HG03457 (cell line): ENCODE measurements around the gene CD27.
"Not testable (repeated sequence)": the region's sequence is repeated elsewhere in the genome, so short reads cannot be mapped to it uniquely, and the experiment has no call there.

Experiments used
- ATAC-seq: cut with Tn5 transposase; IDR thresholded peaks from one replicate; pipeline ENCODE4 v1.9.1; 2021; ENCODE audit warnings: moderate number of reproducible peaks; ENCODE audit not compliant: unreplicated experiment

Gene CD27

GRCh38 chr12:6461401-6462233 lies 16.9 kb downstream of the CD27 start:
- ATAC-seq, result peak; percentile 66

- peak; percentile 10 for ATAC-seq
Measured at GRCh38 chr12:6462234-6462995, 17.7 kb downstream of the CD27 start.

DNA sequence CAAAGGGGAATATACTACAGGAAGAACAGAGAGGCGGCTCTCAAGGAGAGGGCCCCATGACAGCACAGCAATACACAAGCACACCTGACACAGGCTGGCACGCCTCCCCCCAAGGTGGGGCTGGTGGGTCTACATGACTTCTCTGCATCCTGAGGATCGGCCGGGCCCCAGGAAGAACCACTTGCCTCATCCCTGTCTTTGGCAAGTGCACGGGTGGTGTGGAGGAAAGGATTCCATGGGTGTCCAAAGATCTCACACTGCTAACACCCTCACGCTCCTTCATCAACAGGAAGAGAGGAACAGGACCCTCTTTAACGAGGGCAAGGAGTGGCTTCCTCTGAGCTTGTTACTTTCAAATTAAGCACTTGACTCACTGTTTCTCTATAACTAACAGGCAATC lies 18.5 kb downstream of the CD27 start:
- no peak for ATAC-seq

DNA sequence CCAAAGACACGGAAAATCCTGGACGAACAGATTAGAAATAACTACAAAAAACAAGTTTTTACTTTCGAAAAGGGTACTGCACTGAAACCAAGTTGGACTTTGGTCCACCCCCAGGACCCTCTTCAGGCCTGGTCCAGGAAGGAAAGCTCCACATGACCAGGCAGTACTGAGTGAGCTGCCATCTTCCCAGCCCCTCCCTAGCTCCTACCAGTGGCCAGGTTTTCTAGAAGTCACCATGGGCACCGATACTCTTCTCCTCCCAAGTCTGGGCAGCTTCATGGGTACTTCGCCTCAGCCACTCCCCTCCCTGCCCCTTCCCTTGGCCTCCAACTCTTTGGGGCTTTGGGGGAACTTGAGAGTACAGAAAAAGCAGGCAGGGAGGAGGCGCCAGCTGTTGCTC lies 19.1 kb downstream of the CD27 start:
- ATAC-seq, result no peak

- no peak for ATAC-seq
Measured at GRCh38 chr12:6464531-6464930, 19.8 kb downstream of the CD27 start.

- ATAC-seq, result no peak
Measured at GRCh38 chr12:6465467-6466183, 20.9 kb downstream of the CD27 start.

DNA sequence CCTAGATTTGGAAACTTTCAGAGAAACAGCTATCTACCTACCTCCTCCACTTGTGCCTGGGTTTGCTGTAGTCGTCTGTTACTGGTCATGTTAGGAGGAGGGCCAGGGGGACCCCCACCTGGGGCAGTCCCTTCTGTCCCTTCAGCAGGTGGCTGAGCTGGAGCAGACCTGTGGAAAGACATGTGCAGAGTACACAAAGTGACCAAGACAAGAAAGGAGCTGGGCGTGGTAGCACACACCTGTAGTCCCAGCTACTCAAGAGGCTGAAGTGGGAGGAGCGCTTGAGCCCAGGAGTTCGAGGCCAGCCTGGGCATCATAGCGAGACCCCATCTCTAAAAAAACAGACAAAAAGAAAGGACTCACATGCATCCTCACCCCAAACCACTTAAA lies 21.4 kb downstream of the CD27 start:
- ATAC-seq, result no peak

GRCh38 chr12:6466751-6467150 lies 22.0 kb downstream of the CD27 start:
- ATAC-seq, result not testable (repeated sequence)

GRCh38 chr12:6467571-6468282 lies 23.0 kb downstream of the CD27 start:
- ATAC-seq, result not testable (repeated sequence)

GRCh38 chr12:6468283-6468575 lies 23.5 kb downstream of the CD27 start:
- ATAC-seq, result no peak

DNA sequence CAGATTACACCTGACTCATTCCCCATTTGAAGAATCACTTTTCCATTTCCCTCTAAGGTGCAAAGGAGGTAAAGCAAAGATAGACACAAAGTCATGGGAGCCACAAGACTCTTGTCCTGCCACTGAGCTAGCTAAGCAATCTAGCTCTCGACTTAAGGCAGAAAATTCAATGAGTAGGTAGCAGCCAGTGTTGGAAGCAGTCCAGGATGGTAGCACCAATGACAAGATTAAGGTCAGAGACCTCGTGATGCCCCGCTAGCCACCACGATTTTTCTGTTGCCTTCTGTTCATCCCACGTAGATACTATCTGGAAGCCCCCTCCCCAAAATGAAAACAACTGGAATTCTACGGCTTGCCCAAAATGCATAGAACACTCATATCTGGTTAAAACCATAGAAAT lies 24.3 kb downstream of the CD27 start:
- no peak for ATAC-seq

- ATAC-seq, result no peak
Measured at GRCh38 chr12:6469609-6470374, 25.0 kb downstream of the CD27 start.

GRCh38 chr12:6470375-6471163 lies 25.8 kb downstream of the CD27 start, which contains the start of gene VAMP1:
TSS of gene VAMP1 (minus strand) at chr12:6470677. CDS start at chr12:6470531, 146 bp downstream.
- peak; percentile 76 for ATAC-seq

DNA sequence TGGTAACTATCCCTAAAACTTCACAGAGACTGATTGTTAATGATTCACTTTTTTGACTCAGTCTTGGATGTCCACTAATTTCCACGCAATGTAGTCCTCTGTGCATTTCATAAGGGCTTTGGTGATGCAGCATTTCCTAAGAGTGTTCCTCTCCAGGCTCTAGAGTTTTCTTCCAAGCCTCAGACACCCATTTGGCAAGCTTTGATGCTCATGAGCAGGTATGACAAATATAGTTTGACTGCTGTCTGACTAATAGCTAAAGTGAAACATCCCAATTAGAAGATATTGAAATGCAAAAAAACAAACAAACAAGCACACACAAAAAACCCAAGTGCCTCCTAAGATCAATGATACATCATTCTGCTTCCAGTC lies 27.2 kb downstream of the CD27 start:
- ATAC-seq, result no peak

GRCh38 chr12:6472491-6472890 lies 27.7 kb downstream of the CD27 start:
- ATAC-seq, result no peak

- not testable (repeated sequence) for ATAC-seq
Measured at GRCh38 chr12:6475233-6475975, 30.6 kb downstream of the CD27 start.

- ATAC-seq, result no peak
Measured at GRCh38 chr12:6476489-6476888, 31.7 kb downstream of the CD27 start.

DNA sequence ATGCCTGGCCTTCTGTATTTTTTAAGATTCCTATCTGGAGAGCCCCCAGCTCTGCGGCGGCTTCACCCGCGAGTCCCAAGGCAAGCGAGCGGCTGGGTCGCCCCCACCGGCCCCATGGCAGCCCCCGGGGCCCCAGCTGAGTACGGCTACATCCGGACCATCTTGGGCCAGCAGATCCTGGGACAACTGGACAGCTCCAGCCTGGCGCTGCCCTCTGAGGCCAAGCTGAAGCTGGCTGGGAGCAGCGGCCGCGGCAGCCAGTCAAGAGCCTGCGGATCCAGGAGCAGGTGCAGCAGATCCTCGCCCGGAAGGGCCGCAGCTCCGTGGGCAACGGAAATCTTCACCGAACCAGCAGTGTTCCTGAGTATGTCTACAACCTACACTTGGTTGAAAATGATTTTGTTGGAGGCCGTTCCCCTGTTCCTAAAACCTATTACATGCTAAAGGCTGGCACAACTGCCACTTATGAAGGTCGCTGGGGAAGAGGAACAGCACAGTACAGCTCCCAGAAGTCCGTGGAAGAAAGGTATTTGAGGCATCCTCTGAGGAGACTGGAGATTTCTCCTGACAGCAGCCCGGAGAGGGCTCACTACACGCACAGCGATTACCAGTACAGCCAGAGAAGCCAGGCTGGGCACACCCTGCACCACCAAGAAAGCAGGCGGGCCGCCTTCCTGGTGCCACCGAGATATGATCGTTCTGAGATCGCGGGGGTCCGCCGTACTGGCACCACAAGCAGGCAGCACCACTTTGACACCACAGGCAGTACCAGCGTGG lies 33.0 kb downstream of the CD27 start:
- not testable (repeated sequence) for ATAC-seq
